PFSK-1 (cell line): ENCODE measurements around the gene BCORL1.

ENCODE experiments used
- FOXP2 ChIP-seq: optimal IDR thresholded peaks from 2 replicates; pipeline ENCODE3; 2011; ENCODE audit warnings: borderline replicate concordance, control low read depth, inconsistent platforms; ENCODE audit not compliant: insufficient read depth; ENCODE audit errors: extremely low read length, extremely low read depth
- POLR2AphosphoS5 ChIP-seq: IDR thresholded peaks from 2 replicates; pipeline ENCODE4 v1.6.1; 2012; ENCODE audit warnings: low read depth, mild to moderate bottlenecking, control low read depth, low read length, moderate library complexity
- SIN3A ChIP-seq: IDR thresholded peaks from 2 replicates; pipeline ENCODE4 v1.6.1; 2012; ENCODE audit warnings: mild to moderate bottlenecking, low read length, moderate library complexity, borderline replicate concordance; ENCODE audit not compliant: insufficient read depth
- TAF1 ChIP-seq: IDR thresholded peaks from 2 replicates; pipeline ENCODE4 v1.6.1; 2012; ENCODE audit warnings: low read length, control low read depth, borderline replicate concordance; ENCODE audit not compliant: insufficient read depth
- TF ChIP-seq, protein P1 (sequence below), 2 experiments: IDR thresholded peaks; 2 replicates each; pipeline versions ENCODE4 v1.6.1 to v1.8.0; 2011 to 2012; ENCODE audit warnings: low read depth in 2 of 2, low read length in 2 of 2, control low read depth in 1 of 2, inconsistent platforms in 1 of 2, mild to moderate bottlenecking in 1 of 2, moderate library complexity in 1 of 2; ENCODE audit not compliant: insufficient read depth in 1 of 2

BCORL1 gene

DNA sequence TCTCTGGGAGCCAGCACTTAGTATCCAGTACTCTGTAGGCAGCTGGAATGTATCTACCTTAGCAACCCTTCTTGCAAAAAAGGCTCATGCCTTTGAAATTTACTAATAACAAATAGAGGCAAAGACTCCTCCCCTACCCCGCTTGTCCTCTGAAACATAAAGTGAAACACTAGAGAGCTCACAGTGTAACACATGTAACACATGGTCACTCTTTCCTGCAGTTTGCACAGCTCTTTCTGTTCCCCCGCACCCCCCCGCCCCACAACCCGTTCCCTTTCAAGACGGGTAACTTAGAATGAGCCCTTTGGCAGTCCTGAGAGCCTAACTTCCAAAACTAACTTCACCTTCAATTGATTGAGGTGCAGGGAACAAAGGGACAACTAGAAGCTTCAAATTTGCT lies 6.0 kb upstream of the BCORL1 start:
- TF ChIP-seq, protein P1, sequence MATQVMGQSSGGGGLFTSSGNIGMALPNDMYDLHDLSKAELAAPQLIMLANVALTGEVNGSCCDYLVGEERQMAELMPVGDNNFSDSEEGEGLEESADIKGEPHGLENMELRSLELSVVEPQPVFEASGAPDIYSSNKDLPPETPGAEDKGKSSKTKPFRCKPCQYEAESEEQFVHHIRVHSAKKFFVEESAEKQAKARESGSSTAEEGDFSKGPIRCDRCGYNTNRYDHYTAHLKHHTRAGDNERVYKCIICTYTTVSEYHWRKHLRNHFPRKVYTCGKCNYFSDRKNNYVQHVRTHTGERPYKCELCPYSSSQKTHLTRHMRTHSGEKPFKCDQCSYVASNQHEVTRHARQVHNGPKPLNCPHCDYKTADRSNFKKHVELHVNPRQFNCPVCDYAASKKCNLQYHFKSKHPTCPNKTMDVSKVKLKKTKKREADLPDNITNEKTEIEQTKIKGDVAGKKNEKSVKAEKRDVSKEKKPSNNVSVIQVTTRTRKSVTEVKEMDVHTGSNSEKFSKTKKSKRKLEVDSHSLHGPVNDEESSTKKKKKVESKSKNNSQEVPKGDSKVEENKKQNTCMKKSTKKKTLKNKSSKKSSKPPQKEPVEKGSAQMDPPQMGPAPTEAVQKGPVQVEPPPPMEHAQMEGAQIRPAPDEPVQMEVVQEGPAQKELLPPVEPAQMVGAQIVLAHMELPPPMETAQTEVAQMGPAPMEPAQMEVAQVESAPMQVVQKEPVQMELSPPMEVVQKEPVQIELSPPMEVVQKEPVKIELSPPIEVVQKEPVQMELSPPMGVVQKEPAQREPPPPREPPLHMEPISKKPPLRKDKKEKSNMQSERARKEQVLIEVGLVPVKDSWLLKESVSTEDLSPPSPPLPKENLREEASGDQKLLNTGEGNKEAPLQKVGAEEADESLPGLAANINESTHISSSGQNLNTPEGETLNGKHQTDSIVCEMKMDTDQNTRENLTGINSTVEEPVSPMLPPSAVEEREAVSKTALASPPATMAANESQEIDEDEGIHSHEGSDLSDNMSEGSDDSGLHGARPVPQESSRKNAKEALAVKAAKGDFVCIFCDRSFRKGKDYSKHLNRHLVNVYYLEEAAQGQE (IDR thresholded peaks at IDR 0.05; ENCODE audit: insufficient read depth in 1 of 2, low read depth in 2 of 2, low read length in 2 of 2): no peak
- TF ChIP-seq POLR2AphosphoS5 (no peak), FOXP2 (no peak), TAF1 (no peak), SIN3A (no peak)

DNA sequence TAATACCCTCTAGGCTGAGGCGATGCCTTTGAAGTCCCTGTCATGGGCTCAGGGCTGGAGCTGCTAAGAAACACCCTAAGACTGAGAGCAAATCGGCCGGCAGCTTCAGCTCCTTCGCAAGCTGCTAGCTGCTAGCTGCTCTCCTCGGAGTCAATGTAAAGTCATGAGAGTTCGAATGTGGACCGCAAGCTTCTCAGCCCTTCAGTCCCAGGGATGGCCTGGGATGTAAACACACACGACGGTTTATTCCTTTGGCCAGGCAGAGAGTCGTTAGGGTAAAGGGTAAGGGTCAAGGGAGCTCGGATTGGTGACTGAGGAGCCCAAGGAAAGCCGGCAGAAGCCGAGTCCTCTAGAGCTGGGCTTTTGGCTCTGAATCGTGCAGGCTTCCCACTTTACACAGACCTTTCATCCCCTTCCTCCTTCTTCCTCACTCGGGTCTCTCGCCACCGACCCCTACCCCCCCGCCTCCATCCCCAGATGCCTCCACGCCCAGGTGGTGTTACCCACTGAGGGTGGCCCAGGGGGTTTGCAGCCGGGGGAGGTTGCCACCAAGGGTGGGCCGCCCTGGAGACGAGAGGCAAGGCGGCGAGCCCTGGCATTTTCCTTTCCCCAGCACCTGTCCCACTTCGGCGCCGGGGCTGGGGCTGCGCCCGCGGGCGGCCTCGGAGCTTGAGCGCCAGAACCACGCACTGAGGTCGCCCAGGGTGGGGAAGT lies 3.1 kb upstream of the BCORL1 start:
- TF ChIP-seq POLR2AphosphoS5 (no peak), TAF1 (no peak), SIN3A (no peak), FOXP2 (no peak)
- TF ChIP-seq, protein P1 (IDR thresholded peaks at IDR 0.05; ENCODE audit: insufficient read depth in 1 of 2, low read depth in 2 of 2, low read length in 2 of 2): no peak

DNA sequence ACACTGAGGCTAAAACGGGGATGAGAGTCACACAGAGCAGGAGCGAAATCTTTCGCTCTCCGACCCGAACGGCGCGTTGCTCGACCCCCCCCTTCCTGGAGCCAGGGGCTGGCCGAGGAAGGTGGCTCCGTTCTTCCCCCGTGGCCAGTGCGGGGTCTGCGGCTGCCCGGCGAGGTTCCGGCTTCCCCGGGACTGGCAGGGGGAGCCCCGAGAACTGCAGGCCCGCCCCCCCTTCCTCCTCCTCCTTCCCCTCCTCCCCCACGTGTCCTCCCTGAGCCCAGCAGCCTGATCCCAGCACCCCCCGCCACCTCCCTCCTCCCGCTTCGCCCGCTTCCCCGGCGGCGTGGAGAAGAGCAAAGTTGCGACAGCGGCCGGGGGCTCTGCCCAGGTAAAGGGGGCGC lies 2.4 kb upstream of the BCORL1 start:
- TF ChIP-seq TAF1 (no peak), POLR2AphosphoS5 (no peak), FOXP2 (no peak), SIN3A (no peak)
- TF ChIP-seq, protein P1 (IDR thresholded peaks at IDR 0.05; ENCODE audit: insufficient read depth in 1 of 2, low read depth in 2 of 2, low read length in 2 of 2): no peak

DNA sequence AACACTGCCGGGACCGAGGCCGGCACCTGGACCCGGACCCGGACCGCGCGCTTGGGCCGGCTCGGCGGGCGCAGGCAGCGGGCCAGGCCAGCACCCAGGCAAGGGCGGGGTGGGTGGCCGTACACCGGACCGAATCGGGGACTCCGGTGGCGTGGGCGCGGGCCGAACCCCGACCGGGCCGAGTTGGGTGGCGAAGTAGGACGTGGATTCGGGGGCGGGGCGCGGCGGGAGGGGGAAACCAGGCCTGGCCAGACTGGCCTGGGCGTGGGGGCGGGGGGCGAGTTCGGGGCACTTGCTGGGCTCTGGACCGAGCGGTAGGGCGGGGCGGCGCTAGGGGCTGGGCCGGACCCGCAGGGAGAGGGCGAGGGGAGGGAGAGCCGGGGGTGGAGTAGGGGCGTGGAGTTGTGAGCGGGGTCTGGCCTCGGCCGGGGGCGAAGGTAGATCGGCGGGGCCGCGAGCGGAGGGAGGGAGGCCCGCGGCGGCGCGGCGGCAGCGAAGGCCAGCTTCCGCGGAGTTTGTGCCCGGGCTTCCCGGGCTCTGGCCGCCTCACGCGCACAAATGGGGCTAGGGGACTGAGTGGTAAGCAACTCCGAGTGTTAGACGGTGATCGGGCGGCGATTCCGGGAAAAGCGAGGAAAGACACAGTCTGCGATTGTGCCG lies 1.8 kb upstream of the BCORL1 start:
- TF ChIP-seq FOXP2: no peak
- TF ChIP-seq POLR2AphosphoS5: no peak
- no peak for TF ChIP-seq TAF1
- TF ChIP-seq, protein P1 (IDR thresholded peaks at IDR 0.05; ENCODE audit: insufficient read depth in 1 of 2, low read depth in 2 of 2, low read length in 2 of 2): no peak
- TF ChIP-seq SIN3A: no peak

DNA sequence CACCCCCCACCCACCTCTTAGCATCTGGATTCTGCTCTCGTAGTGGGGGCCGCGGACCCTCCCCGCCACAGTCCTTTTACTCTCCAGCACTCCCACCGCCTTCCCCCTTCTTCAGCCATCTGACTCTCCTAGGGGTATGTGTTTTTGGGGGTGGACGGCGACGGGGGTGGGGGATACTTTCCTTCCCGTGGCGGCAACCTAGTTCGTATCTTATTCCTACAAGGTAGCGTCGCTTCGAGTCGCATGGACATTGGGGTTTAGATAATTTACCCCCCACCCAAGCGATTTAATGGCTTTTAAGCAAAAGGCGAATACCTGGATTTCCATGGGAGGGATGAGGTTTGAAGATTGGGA lies 1.3 kb upstream of the BCORL1 start:
- TF ChIP-seq SIN3A: no peak
- TF ChIP-seq, protein P1 (IDR thresholded peaks at IDR 0.05; ENCODE audit: insufficient read depth in 1 of 2, low read depth in 2 of 2, low read length in 2 of 2): no peak
- TF ChIP-seq TAF1: no peak
- TF ChIP-seq FOXP2: no peak
- TF ChIP-seq POLR2AphosphoS5: no peak
